ENCODE results near the gene ANKRD52. TPM values are rescaled to one million over a fixed set of nuclear protein-coding genes. Genes with fewer than 3 reads are reported as not detected.

Gene ANKRD52
- total and polyA plus RNA-seq, 2 of the 8 experiments (the other 6 are each of a cell fraction or from before 2014, with no cell fraction given) = 14.0 to 36.3 TPM

- no peak overlapping the region for H2BK5ac ChIP-seq (ENCODE audit: low read depth, low read length)
- H2BK20ac ChIP-seq (ENCODE audit: low read length) = no peak overlapping the region
- H3K18ac ChIP-seq (ENCODE audit: extremely low read depth, low read length) = no peak overlapping the region
- H3K23me2 ChIP-seq (ENCODE audit: low read depth, low read length) = peaks cover 11% of the 10 kb centered on the region
- no peak overlapping the region for H3K4me3 ChIP-seq (ENCODE audit: extremely low read depth in 1 of 4, insufficient read depth in 2 of 4, low read depth in 3 of 4, low read length in 4 of 4)
- no peaks in the 10 kb centered on the region for H3K27me3 ChIP-seq (replicated peaks in 1 of 4; ENCODE audit: control insufficient read depth in 3 of 4, extremely low read depth in 1 of 4, insufficient read depth in 3 of 4, low read length in 3 of 4)
- DNase-seq (ENCODE audit: low read depth in 1 of 2, low spot score in 2 of 2) (peak in 1 of 2 experiments; percentile 73), FAIRE-seq (peak; percentile 77)
- POLR2A ChIA-PET (ENCODE audit: partially characterized antibody) = interaction anchor here (1.4 to 17.4 kb wide), 2 partner anchors 26 to 73 kb away, joined by 5 to 203 read pairs; partner anchors contain the start of genes COQ10A and RNF41
- H3K9ac ChIP-seq (replicated peaks in 1 of 4; ENCODE audit: extremely low read depth in 1 of 4, low read depth in 3 of 4, low read length in 3 of 4) = no peak overlapping the region
- H3K23ac ChIP-seq (ENCODE audit: insufficient read length) = no peak overlapping the region
- H2BK12ac ChIP-seq (ENCODE audit: low read depth, low read length) = no peak overlapping the region
- no peaks in the 10 kb centered on the region for H3K9me3 ChIP-seq (ENCODE audit: insufficient read depth in 2 of 2, low read depth in 1 of 2, low read length in 1 of 2)
- H3K79me2 ChIP-seq (ENCODE audit: control insufficient read depth in 1 of 2, insufficient read depth in 2 of 2, low read length in 2 of 2) = peaks cover 3 to 8% of the 10 kb centered on the region in 2 experiments; a peak in 3 of 4 replicates
- CTCF ChIA-PET (ENCODE audit: partially characterized antibody) = interaction anchor here (0.6 to 6.9 kb wide), 14 partner anchors 11 to 466 kb away, joined by 3 to 111 read pairs (median 6); partner anchors contain the start of genes ANKRD52 and RNF41
- no peak overlapping the region for H2BK120ac ChIP-seq (replicated peaks; ENCODE audit: low read depth, low read length)
- no peak overlapping the region for H3K4me2 ChIP-seq (ENCODE audit: insufficient read depth in 1 of 2, low read depth in 2 of 2, low read length in 2 of 2)
- H3K27ac ChIP-seq (ENCODE audit: low read depth, low read length) = no peak overlapping the region
- H3K36me3 ChIP-seq (ENCODE audit: control insufficient read depth in 2 of 4, insufficient read depth in 4 of 4, low read length in 3 of 4) = no peaks in the 10 kb centered on the region
- H3K14ac ChIP-seq (ENCODE audit: insufficient read length) = no peak overlapping the region
- H3K79me1 ChIP-seq (ENCODE audit: low read depth, low read length) = 0 out of 2 replicates have a peak, but pooled peaks cover 1% of the 10 kb centered on the region
- H4K91ac ChIP-seq (replicated peaks; ENCODE audit: insufficient read length, low read length) = peak overlapping the region; percentile 47
- H2AFZ ChIP-seq (ENCODE audit: low read length) = peak overlapping the region; percentile 7; the same call in 1 of the 2 replicates
- H4K20me1 ChIP-seq (replicated peaks in 1 of 2; ENCODE audit: control insufficient read depth in 1 of 2, insufficient read depth in 2 of 2, low read length in 2 of 2) = no peaks in the 10 kb centered on the region
- H4K5ac ChIP-seq (ENCODE audit: insufficient read length, low read depth, low read length) = no peak overlapping the region
- 42% methylated on average over 1 of the region's 1 CpG; no CpG with 5 or more reads in 1 of the 2 experiments for WGBS, 2 experiments (ENCODE audit: extremely low coverage in 1 of 2, insufficient coverage in 1 of 2, insufficient read length in 1 of 2, insufficient replicate concordance in 2 of 2, low coverage in 1 of 2, low lambda C conversion rate in 2 of 2, missing lambda C conversion rate in 1 of 2)
- no peak overlapping the region for H4K8ac ChIP-seq (ENCODE audit: extremely low read depth, insufficient read depth, low read length)
- no peak overlapping the region for H2AK5ac ChIP-seq (ENCODE audit: low read depth, low read length)
- H3K4ac ChIP-seq (replicated peaks; ENCODE audit: insufficient read length, low read depth, low read length) = no peak overlapping the region
- H2BK15ac ChIP-seq (ENCODE audit: low read length) = no peak overlapping the region
- H3K4me1 ChIP-seq (replicated peaks in 1 of 4; ENCODE audit: control insufficient read depth in 3 of 4, insufficient read depth in 4 of 4, low read length in 3 of 4) = peaks cover 0 to under 1% (median 0%) of the 10 kb centered on the region in 4 experiments; a peak in 2 of 7 replicates
- no peak overlapping the region for H3K56ac ChIP-seq (replicated peaks; ENCODE audit: insufficient read length, low read depth, low read length)
- TF ChIP-seq TBP (IDR thresholded peaks at IDR 0.05; ENCODE audit: low read depth, low read length) (peak; percentile 47; the same call in 1 of the 2 replicates), SP1 (IDR thresholded peaks at IDR 0.05; ENCODE audit: low read depth, low read length) (0 out of 2 replicates have a peak, but pooled peaks have one; percentile 20), POLR2A (IDR thresholded peaks at IDR 0.05; ENCODE audit: control extremely low read depth in 1 of 2, low read depth in 2 of 2, low read length in 2 of 2) (0 out of 3 replicates have a peak, but pooled peaks of 1 of the 2 experiments have one; percentile 39), TAF1 (IDR thresholded peaks at IDR 0.05; ENCODE audit: low read depth, low read length) (peak; percentile 59), CTCF (IDR thresholded peaks at IDR 0.05; ENCODE audit: control extremely low read depth in 1 of 3, insufficient read depth in 1 of 3, low read depth in 1 of 3, low read length in 3 of 3) (peak in 2 of 3 experiments; percentile 76 to 83; a peak in 3 of 4 replicates), SAP30 (IDR thresholded peaks at IDR 0.05; ENCODE audit: insufficient read depth, insufficient replicate concordance, low read length) (no peak), YY1 (IDR thresholded peaks at IDR 0.05; ENCODE audit: low read depth, low read length) (peak; percentile 95), RAD21 (IDR thresholded peaks at IDR 0.05 in 1 of 2, conservative IDR thresholded peaks at IDR 0.05 in 1 of 2; ENCODE audit: low read depth in 2 of 2, low read length in 2 of 2) (peak; percentile 83 to 87), MAX (IDR thresholded peaks at IDR 0.05) (no peak)
Measured at GRCh38 chr12:56193025-56193578, 65.1 kb downstream of the ANKRD52 start.

Measured in H1 (cell line).